Smooth muscle cell (in vitro differentiated cells): ENCODE measurements around the gene DLX6. TPM values are rescaled to one million over a fixed set of nuclear protein-coding genes. Genes with fewer than 3 reads are reported as not detected.
A peak's percentile ranks its signal among the peaks of the same experiment; 100 is the strongest.

Experiments
- DNase-seq: peaks from one replicate; lab custom pipeline; 2025; ENCODE audit not compliant: unreplicated experiment; lab: John Stamatoyannopoulos, UW
- H2AFZ ChIP-seq: fragments of 200-600 bp; sonication (generic); 2 replicates; pipeline ENCODE4 v1.6.0; 2016; ENCODE audit warnings: antibody characterized with exemption, low read depth, mild to moderate bottlenecking
- H3F3A ChIP-seq: fragments of 200-600 bp; sonication (generic); 2 replicates; pipeline ENCODE4 v1.6.0; 2017; ENCODE audit warnings: antibody characterized with exemption, low read depth
- H3K27ac ChIP-seq: fragments of 200-600 bp; sonication (generic); 2 replicates; pipeline ENCODE4 v1.5.1; 2016; ENCODE audit warnings: low read depth, mild to moderate bottlenecking
- H3K27me3 ChIP-seq: fragments of 200-600 bp; sonication (generic); 2 replicates; pipeline ENCODE4 v1.6.1; 2016; ENCODE audit warnings: low read depth, mild to moderate bottlenecking
- H3K36me3 ChIP-seq: fragments of 200-600 bp; sonication (generic); 2 replicates; pipeline ENCODE4 v1.5.1; 2016; ENCODE audit warnings: low read depth
- H3K4me1 ChIP-seq: fragments of 200-600 bp; sonication (generic); 2 replicates; pipeline ENCODE4 v1.5.1; 2016; ENCODE audit warnings: low read depth
- H3K4me2 ChIP-seq: fragments of 200-600 bp; sonication (generic); 2 replicates; pipeline ENCODE4 v1.6.0; 2016; ENCODE audit warnings: mild to moderate bottlenecking
- H3K4me3 ChIP-seq: fragments of 200-600 bp; sonication (generic); 2 replicates; pipeline ENCODE4 v1.5.1; 2016; ENCODE audit warnings: mild to moderate bottlenecking
- H3K79me2 ChIP-seq: fragments of 200-600 bp; sonication (generic); 2 replicates; pipeline ENCODE4 v1.6.0; 2016; ENCODE audit warnings: low read depth, mild to moderate bottlenecking
- H3K9ac ChIP-seq: fragments of 200-600 bp; sonication (generic); 2 replicates; pipeline ENCODE4 v1.6.0; 2016; ENCODE audit warnings: low read depth
- H3K9me3 ChIP-seq: fragments of 200-600 bp; sonication (generic); replicated peaks from 2 replicates; pipeline ENCODE4 v1.5.1; 2016; ENCODE audit warnings: low read depth
- H4K20me1 ChIP-seq: fragments of 200-600 bp; sonication (generic); 2 replicates; pipeline ENCODE4 v1.6.0; 2016; ENCODE audit warnings: low read depth
- CTCF ChIP-seq: fragments of 200-600 bp; sonication (generic); IDR thresholded peaks from 2 replicates; pipeline ENCODE4 v1.5.1; 2017; ENCODE audit warnings: borderline replicate concordance, mild to moderate bottlenecking, antibody characterized with exemption; ENCODE audit not compliant: insufficient read depth, poor library complexity, severe bottlenecking
- WGBS: methylation state at CpG from one replicate; pipeline ENCODE4 v1.1.7; 2016; ENCODE audit warnings: low lambda C conversion rate; 5-methylcytosine and 5-hydroxymethylcytosine counted together
- polyA plus RNA-seq: library from polyadenylated mRNA; unstranded; fragments of >200 nt; fragmentation: Nextera tagmentation; extraction: Ambion mirVana; gene quantifications from 2 replicates; pipeline ENCODE4 v1.2.1, GENCODE V29; 2016
- total RNA-seq: library from RNA; depleted of rRNA; stranded (reverse); fragments of >200 nt; gene quantifications from 2 replicates; pipeline ENCODE4 v1.2.3, GENCODE V29; 2014

The DLX6 gene
- total and polyA plus RNA-seq, 2 experiments from 2014 or later: 0.43 to 2.6 TPM

DNA sequence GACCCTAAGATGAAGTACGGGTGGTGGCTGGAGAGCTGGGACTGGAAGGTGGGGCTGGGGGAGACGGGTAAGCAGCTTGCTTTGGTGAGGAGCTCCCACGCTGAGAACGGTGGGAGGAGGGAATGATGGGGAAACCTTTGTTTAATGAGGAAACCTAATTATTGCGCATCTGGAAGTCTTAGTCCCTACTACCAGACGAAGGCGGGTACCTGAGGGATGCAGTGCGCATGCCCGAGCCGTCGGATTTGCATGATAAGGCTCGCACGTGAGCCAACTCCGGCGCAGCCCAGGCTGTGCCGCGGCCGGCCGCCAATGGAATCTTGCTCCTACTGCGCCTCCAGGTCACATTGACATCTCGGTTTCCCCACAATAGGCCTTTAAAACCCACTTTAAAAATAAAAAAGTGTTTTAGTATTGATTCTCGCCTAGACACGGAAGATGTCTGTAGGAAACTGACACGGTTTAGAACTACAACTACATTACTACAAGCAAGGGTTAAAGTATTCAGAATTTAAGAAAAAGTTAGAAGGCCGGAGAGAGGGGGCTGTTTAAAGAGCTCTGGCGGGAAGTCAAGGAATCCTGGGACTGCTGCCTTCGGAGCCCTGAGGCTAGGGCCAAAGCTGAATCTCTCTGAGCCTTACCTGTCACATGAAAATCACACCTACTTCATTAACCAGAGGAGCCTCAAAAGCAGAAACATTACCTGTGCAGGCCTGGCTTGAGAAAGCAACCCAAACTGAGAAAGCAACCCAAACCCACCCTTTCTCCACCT, 12.1 kb upstream of the DLX6 start:
- Histone ChIP-seq H3K27ac (no peak overlapping the region), H2AFZ (no peak overlapping the region), H3K79me2 (no peaks in the 10 kb centered on the region), H3K9me3 (no peaks in the 10 kb centered on the region), H4K20me1 (no peaks in the 10 kb centered on the region), H3K27me3 (peaks cover 100% of the 10 kb centered on the region), H3K36me3 (no peaks in the 10 kb centered on the region), H3K4me2 (peak overlapping the region; percentile 46), H3K4me1 (peaks cover 6% of the 10 kb centered on the region), H3K4me3 (no peak overlapping the region), H3F3A (no peaks in the 10 kb centered on the region), H3K9ac (no peak overlapping the region)
- no peak for DNase-seq
- 9% methylated on average over 27 of the region's 27 CpGs for WGBS
- TF ChIP-seq CTCF: no peak

GRCh38 chr7:96993980-96994379, 11.4 kb upstream of the DLX6 start:
- Histone ChIP-seq H4K20me1 (no peaks in the 10 kb centered on the region), H3K27me3 (peaks cover 100% of the 10 kb centered on the region), H3K4me2 (no peak overlapping the region), H2AFZ (no peak overlapping the region), H3K9ac (no peak overlapping the region), H3K4me3 (no peak overlapping the region), H3K79me2 (no peaks in the 10 kb centered on the region), H3K4me1 (peaks cover 11% of the 10 kb centered on the region), H3K9me3 (no peaks in the 10 kb centered on the region), H3K36me3 (no peaks in the 10 kb centered on the region), H3F3A (no peaks in the 10 kb centered on the region), H3K27ac (no peak overlapping the region)
- TF ChIP-seq CTCF: no peak
- no peak for DNase-seq
- 70% methylated on average over 1 of the region's 1 CpG for WGBS

GRCh38 chr7:96995406-96996110, 9.8 kb upstream of the DLX6 start:
- WGBS: 27% methylated on average over 2 of the region's 6 CpGs
- no peaks in the 10 kb centered on the region for H3K9me3 ChIP-seq
- no peak overlapping the region for H2AFZ ChIP-seq
- no peaks in the 10 kb centered on the region for H3F3A ChIP-seq
- H3K27me3 ChIP-seq: peaks cover 100% of the 10 kb centered on the region
- H4K20me1 ChIP-seq: no peaks in the 10 kb centered on the region
- DNase-seq: no peak
- no peak overlapping the region for H3K4me2 ChIP-seq
- no peak for TF ChIP-seq CTCF
- no peaks in the 10 kb centered on the region for H3K79me2 ChIP-seq
- no peak overlapping the region for H3K9ac ChIP-seq
- no peak overlapping the region for H3K27ac ChIP-seq
- no peak overlapping the region for H3K4me3 ChIP-seq
- no peaks in the 10 kb centered on the region for H3K36me3 ChIP-seq
- peaks cover 11% of the 10 kb centered on the region for H3K4me1 ChIP-seq
